ENCODE measurements around the gene SAMD4B. TPM values are rescaled to one million over a fixed set of nuclear protein-coding genes. Genes with fewer than 3 reads are reported as not detected.

Gene SAMD4B
- total RNA-seq, 1 experiment from 2014 or later: 135 TPM

DNA sequence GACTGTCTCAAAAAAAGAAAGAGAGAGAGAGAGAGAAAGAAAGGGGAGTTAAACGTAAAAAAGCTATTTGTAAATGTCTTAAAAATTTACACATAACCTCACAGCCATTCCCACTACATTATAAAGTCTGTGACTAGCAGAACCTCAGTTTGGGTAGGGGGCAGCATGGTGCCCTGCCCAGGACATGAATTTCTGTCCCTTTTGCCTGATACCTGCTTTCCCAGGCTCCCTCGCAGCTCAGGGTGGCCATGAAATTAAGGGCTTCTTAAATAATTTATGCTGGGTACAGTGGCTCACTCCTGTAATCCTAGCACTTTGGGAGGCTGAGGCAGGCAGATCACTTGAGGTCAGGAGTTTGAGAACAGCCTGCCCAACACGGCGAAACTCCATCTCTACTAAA, 41.2 kb upstream of the SAMD4B start:
- Histone ChIP-seq H3K9me3 (ENCODE audit: control insufficient read depth, low read depth, low read length) (no peaks in the 10 kb centered on the region), H2BK5ac (ENCODE audit: insufficient read length, low read length) (no peak overlapping the region), H2AFZ (ENCODE audit: low read length) (no peak overlapping the region), H4K20me1 (ENCODE audit: control insufficient read depth, insufficient read depth, insufficient read length) (no peaks in the 10 kb centered on the region), H3K14ac (ENCODE audit: insufficient read depth, low read length) (no peak overlapping the region), H3K23me2 (ENCODE audit: insufficient read length, low read depth, low read length, poor library complexity, severe bottlenecking) (no peaks in the 10 kb centered on the region), H3K27me3 (ENCODE audit: insufficient read depth, low read length) (no peaks in the 10 kb centered on the region), H3K56ac (ENCODE audit: insufficient read length, low read depth, low read length) (no peak overlapping the region), H4K91ac (ENCODE audit: insufficient read length, low read depth, low read length) (no peak overlapping the region), H3K4me1 (ENCODE audit: insufficient read depth, low read length) (no peaks in the 10 kb centered on the region), H3K23ac (ENCODE audit: insufficient read length, low read depth, low read length) (no peak overlapping the region), H3K18ac (ENCODE audit: insufficient read length, low read depth, low read length) (no peak overlapping the region), H2BK120ac (ENCODE audit: low read depth, low read length, poor library complexity, severe bottlenecking) (no peak overlapping the region), H2AK5ac (ENCODE audit: insufficient read length, low read length) (no peak overlapping the region), H4K8ac (replicated peaks; ENCODE audit: insufficient read length, low read depth, low read length) (no peak overlapping the region), H3K27ac (ENCODE audit: insufficient read length, low read depth, low read length) (no peak overlapping the region), H2BK15ac (ENCODE audit: low read depth, low read length) (no peak overlapping the region), H3K79me2 (ENCODE audit: insufficient read depth, low read length) (no peaks in the 10 kb centered on the region), H3K4me2 (ENCODE audit: insufficient read depth, insufficient read length, low read length) (no peak overlapping the region), H3T11ph (ENCODE audit: low read length) (no peak overlapping the region), H3K4ac (ENCODE audit: low read depth, low read length) (no peak overlapping the region), H2BK20ac (ENCODE audit: low read depth, low read length, poor library complexity, severe bottlenecking) (no peak overlapping the region), H4K5ac (ENCODE audit: insufficient read length, low read depth, low read length) (no peak overlapping the region), H2BK12ac (ENCODE audit: insufficient read length, low read depth, low read length) (no peak overlapping the region), H3K79me1 (ENCODE audit: insufficient read depth, low read depth, low read length, poor library complexity, severe bottlenecking) (no peaks in the 10 kb centered on the region), H3K9ac (ENCODE audit: extremely low read depth, insufficient read length, low read length) (no peak overlapping the region)
- H3K4me1 Mint-ChIP-seq: peaks cover 9 to 39% of the 10 kb centered on the region in 2 experiments
- H3K4me3 Mint-ChIP-seq: peak overlapping the region in 1 of 2 experiments; percentile 8; a peak in 1 of 5 replicates
- H3K9me3 Mint-ChIP-seq: no peaks in the 10 kb centered on the region
- DNase-seq: no peak
- H3K27me3 Mint-ChIP-seq (ENCODE audit: low read depth): peaks cover 47% of the 10 kb centered on the region
- TF ChIP-seq, protein P1, sequence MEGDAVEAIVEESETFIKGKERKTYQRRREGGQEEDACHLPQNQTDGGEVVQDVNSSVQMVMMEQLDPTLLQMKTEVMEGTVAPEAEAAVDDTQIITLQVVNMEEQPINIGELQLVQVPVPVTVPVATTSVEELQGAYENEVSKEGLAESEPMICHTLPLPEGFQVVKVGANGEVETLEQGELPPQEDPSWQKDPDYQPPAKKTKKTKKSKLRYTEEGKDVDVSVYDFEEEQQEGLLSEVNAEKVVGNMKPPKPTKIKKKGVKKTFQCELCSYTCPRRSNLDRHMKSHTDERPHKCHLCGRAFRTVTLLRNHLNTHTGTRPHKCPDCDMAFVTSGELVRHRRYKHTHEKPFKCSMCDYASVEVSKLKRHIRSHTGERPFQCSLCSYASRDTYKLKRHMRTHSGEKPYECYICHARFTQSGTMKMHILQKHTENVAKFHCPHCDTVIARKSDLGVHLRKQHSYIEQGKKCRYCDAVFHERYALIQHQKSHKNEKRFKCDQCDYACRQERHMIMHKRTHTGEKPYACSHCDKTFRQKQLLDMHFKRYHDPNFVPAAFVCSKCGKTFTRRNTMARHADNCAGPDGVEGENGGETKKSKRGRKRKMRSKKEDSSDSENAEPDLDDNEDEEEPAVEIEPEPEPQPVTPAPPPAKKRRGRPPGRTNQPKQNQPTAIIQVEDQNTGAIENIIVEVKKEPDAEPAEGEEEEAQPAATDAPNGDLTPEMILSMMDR (conservative IDR thresholded peaks at IDR 0.05): no peak
- no peaks in the 10 kb centered on the region for H3K36me3 Mint-ChIP-seq (ENCODE audit: insufficient read depth in 1 of 3, low read depth in 3 of 3)
- H3K27ac Mint-ChIP-seq: no peak overlapping the region
- no CpG with 5 or more reads among the region's 4 CpGs for WGBS (ENCODE audit: extremely low coverage, insufficient read length, low lambda C conversion rate)
